Activated effector memory CD4-positive, alpha-beta T cell treated with anti-CD3 and anti-CD28 coated beads, Interleukin-2, amount 50 U/mL, for 16 hours (primary cell): ENCODE measurements around the gene MTURN.
A peak's percentile ranks its signal among the peaks of the same experiment; 100 is the strongest.

Experiments used
- DNase-seq: peaks from one replicate; pipeline ENCODE4 v3.0.0-alpha.2; 2020

MTURN gene

DNA sequence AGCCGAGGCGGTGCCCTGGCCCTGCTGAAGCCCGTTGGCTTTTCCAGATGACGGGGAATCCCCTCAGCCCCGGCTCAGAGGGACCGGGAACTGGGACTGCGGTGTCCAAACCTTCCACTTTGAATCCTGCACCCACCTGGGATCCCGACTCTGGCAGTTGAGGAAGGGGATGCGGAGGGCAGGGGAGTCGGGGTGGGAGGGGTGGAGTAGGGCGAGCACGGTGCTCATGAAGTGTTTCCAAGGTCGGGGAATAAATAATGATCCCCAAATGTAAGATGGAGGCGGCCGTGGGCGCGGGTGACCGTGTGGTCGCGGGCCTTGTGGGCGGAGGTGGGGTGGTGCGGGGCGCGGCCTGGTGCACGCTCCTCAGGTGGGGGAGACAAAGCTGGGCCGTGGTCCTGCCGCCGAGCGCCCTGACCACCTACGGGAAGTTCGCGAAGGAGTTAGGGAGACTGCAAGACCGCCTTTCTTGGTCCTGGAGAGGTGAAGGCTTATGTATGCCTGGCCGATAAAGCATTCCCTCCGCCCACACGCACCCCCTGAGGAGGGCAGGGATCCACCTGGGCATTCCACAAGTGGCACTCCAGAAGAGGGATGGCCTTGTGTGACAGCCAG lies 1.4 kb downstream of the MTURN start:
- no peak for DNase-seq

DNA sequence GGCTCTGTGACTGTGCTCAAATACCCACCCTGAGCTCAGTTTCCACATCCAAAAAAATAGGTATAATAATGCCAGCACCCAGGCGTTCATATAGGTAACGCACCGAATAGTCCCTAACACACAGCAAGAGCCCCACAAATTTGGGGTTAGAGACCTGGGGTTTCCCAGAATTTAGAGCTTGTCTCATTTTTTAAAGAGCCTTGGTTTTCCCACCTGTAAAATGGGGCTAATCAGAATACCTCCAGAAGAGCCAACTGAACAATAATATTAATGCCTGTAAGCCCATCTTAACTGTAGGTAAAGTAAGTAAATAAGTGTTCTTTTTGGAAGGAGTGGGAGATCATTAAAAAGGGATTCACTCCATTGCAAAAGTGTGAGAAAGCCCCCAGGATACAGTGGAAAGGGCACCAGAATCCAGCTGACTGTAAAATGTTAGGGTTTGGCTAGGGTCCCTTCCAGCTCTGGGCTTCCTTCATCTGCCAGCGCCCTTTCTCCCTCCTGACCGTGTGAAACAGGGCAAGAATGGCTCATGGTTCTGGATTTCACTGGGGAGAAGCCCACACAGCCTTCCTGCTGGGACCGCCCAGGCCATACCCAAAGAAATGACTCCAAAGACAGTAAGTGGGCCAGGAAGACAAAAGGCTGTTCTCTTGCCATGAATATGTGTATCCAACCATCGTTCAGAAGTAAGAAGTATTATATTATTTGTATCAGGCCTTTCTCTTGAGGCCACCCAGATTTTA lies 2.1 kb downstream of the MTURN start:
- DNase-seq: no peak

DNA sequence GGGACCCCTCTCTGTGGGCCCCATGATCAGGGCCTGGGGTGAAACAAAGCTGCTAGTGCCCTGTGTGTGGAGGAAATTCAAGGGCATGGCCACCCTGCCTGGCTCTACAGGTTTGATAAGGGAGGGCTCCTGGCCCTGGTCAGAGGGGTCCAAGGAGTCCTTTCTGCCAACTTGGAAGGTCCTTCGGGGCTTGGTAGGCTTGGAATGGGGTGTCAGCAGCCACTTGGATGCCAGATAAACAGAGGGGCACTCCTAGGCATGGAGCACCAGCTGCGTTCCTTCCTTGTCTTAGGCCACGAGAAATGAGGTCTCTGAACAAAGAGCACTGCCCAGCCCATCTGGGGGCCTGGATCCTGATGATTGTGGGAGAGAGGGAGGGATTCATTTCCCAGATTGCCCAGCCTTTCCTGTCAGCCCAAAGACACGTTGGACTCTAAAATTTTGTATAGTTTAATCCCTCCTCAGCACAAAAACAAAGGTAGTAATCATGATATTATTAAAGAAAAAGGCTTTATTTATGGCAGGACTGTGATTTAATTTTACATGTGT lies 5.1 kb downstream of the MTURN start:
- no peak for DNase-seq

DNA sequence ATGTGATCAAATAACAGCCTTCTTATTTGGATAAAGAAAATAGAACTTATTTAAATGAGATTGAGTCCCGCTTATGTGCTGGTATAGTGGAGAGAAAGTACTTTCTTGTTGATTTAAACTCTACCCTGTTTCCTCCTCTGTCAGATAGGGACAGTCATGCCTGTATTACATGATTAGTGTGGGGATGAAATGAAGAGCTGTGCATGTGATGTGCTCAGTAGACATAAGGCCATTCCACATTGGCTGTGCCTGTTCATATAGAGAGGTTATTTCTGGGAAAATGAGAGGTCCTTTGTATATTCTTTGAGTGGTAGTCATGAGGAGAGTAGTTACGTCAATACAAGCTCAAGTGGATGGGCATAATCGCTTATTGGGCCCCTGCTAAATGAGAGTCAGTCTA lies 5.7 kb downstream of the MTURN start:
- no peak for DNase-seq

DNA sequence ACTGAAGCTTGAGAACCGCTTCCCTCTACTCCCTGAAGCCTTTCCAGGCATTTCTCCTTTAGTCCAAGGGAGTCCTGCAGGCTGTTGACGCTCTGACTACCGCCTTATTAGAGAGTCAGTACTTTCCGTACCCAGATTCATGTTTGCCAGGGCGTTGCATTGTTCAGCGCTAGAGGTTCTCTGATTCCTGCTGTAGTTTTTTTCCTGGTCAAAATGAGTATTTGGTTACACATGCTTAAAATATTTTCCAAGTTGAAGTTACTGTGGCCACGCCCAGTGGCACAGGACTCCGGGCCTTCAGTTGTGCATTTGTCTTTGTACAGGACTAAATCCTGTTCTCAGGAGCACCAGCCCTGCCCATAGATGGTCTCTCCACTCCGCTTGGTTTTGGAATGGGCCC lies 7.9 kb downstream of the MTURN start:
- DNase-seq: no peak

DNA sequence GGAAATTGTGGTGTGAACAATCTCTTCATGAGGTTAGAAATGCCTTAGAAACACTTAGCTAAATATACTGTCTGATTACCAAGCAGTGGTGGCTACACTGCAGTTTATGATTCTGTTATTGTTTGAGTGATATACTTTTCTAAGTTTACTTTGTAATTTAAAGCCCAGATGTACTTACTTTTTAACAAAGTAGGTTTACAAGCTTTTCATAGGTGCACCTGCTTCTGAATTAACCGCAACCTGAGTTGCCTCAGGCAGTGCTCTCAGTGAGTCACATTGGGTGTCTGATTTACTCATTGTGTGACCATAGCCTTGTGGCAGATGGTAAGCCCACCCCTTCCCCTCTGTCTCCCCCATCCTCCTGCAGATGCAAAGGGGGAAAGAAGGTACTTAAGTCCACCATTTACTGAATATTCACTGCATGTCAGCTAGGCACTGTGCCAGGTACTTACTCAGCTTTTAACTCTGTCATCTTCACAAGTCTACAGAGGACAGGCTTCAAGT lies 9.0 kb downstream of the MTURN start:
- DNase-seq: no peak

DNA sequence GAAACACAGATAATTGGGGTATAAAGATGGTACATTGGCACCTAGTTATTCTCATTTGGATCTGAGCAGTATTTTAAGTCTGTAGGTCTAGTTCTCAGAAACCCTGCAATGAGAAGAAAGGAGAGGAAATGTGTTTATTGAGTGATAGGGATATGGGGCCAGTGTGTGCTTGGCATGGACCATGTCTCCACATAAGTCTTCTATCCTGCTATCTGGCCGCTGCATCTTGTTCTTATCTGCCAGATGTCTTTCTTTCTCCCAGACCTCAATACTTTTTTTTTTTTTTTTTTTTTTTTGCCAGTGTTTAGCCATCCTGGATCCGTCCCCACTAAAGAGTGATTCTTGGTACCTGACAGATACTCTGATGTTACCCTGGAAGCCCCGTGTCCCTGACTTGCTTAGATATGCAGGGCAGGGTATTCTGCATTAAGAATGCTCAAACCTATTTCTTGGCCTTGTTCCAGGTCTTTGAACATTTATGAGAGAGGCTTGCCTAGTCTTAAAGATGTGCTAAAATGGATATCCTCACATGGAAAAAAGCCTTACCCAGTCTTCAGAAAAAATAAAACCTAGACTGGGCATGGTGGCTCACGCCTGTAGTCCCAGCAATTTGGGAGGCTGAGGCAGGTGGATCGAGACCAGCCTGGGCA lies 10.0 kb downstream of the MTURN start:
- no peak for DNase-seq

DNA sequence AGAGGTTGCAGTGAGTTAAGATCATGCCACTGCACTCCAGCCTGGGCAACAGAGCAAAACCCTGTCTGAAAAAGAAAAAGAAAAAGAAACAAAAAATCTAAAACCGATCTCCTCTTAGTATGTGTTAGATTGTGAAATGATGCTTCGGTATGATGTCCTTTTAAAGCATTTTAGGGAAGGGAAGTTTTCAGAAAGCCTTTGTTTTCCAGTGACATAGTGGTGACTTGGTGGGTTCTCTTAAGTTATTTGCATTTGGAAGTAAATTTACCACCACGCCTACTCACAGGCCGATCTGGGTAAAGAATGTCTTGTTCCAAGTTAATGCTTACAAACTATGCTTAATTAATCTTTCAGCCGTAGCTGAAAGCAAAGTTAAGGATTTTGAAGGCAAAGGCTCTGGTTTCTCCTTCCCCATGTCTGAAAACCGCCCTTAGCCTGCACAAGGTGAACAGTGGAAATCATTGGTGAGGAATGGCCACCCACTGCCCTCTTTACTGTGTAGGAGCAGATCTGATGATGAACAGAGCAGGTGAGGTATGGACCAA lies 10.7 kb downstream of the MTURN start:
- no peak for DNase-seq

DNA sequence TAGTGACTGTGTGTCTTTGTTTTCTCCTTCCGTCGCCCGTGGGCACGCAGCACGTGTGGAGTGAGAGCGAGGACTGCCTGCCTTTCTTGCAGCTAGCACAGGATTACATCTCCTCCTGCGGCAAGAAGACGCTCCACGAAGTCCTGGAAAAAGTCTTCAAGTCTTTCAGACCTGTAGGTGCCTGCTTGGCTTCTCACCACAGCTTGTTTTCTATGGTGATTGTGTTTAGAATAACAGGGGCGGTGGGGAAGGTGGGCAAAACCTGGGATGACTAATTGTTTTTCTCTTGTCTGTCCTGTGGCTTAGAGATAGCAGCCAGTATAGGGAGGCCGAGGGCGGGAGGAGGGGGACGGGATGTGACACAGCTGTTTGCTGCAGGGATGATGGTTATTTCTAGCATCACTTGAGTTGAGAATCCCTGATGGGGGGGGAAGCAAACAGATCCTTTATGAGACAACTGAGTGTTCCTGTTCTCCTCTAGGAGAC lies 11.4 kb downstream of the MTURN start:
- DNase-seq: no peak

DNA sequence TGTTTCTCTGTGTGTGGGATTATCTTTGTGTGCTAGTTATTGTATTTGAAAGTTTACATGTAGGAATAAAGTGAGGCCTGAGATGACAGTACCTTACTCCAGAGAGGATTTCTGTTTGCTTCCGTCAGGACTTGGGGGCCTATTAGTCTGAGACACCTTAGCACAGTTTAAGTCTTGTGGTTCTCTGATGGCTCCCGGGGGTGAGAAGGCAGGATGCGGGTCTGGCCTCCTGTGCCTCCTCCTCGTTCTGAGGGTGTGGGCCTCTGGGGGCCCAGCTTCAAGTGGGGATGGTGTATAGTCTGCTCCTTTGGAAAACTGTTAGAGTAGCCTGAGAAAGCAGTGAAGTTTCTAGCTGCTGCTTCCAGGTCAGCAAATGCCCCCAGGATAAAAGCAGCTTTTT lies 12.4 kb downstream of the MTURN start:
- no peak for DNase-seq

DNA sequence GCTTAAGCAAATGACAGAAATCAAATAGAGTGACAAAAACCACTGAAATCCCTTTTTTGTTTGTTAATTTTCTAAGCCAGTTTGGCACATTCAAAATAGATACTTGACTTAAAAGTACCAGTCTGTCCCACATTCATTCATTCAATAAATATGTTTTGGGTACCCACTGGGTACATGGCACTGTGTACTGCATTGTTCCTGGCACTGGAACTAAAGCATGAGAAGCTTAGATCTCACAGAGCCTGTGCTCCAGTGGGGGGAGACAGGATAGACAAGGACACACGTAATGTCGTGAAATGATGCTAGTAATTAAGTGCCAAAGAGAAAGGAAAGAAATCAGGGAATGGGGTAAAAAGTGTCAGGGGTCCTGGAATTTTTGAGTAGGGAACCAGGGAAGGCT lies 13.0 kb downstream of the MTURN start:
- no peak for DNase-seq

DNA sequence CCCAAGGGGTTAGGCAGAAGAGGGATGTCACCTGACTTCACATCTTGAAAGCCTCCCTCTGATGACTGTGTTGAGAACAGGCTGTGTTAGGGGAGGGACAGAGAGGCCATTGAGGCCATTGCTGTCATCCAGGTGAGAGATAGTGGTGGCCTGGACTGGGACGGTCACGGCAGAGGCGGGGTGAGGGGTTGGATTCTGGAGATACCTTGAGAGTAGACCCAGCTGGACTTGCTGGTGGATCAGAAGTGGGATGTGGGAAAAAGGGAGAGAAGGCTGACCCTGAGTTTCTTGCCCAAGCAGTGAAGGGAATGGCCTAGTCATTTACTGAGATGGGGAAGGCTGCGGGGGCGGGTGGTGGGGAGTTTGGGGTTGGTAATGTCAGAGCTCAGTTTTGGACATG lies 13.6 kb downstream of the MTURN start:
- no peak for DNase-seq

DNA sequence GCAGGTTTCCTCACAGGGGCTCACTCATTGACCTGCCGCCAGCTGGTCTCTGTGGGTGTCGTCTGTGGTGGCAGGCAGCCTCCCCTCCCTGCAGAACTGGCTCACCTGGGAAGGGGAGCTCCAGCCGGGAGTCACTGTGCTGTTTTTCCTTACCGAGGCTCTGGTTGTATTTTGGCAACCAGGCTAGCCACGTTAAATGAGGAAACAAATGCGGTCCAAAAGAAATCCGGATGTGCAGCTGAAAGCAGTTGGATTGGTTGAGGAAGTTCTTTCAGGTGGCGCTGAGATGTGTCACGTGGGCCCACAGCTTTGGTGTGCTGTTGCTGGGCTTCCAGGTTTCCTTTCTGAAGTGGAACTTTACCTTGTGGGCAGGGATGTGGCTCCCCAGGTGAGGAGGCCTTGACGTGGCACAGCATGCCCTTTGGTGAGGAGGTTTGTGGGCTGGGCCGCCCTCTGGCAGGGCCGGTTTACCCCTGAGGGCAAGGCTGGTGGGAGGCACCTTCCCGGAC lies 14.2 kb downstream of the MTURN start:
- peak; percentile 66 for DNase-seq

DNA sequence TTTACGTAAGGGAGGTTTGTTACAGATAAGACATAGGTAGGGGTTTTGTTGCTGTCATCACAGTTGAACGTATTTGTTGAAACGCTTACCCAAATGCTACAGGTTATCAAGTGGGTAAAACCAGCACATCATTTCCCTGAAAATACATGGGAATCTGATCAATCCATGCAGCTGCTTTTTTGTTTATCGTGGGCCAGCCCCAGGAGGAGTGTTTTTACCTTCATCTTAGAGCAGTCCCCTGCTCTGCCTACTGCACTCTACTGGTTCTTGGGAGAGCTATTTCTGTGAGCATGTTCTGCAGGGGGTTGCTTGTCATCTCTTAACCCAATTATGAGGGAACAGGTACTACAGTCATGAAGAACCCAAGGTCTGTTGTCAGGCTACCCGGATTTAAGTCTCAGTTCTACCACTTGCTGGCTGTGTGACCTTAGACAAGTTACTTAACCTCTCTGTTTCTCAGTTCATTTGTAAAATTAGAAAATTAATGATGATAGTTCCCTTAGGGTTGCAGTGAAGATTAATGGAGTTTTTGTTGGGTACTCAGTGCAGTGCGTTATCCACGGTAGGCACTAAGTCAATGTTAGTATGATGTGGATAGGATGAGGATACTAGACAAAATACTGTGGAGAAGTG lies 15.0 kb downstream of the MTURN start:
- DNase-seq: no peak

DNA sequence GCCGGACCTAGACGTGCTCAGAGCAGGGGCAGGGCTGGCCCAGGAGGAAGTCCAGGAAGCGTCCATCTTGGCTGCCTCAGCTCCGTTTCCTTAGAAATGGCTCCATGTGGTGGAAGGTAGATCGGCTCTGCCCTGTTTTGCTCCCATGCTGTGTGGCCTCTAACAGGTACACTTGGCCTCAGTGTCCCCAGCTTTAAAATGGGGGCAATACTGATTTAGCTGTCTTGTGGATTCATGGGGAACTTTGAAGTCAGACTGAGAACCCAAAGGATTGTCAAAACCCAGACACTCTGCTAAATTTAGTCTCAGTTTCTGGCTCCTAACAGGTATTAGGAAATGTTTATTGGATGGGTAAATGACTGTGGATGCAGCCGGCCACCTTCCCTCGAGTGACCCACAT lies 15.9 kb downstream of the MTURN start:
- DNase-seq: no peak

DNA sequence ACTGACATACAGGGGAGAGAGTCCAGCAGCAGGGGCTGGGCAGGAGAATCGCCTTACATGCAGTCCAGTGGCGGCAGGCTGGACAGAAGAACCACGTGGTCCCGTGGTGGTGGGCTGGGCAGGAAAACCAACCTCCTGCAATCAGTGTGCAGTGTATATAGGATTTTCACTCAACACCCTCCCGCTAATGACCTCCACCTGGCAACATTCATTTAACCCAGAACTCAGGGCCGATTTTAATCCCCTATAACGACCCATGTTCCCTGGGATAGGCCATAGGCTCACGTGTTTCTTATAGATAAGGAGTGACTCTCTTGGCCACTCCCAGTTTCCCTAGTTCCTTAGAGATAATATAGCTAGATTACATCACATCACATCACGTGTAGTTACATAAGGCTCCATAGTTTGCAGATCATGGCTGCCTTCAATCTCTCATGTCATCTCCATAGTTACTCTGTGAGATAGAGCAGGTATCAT lies 19.4 kb downstream of the MTURN start:
- DNase-seq: no peak

DNA sequence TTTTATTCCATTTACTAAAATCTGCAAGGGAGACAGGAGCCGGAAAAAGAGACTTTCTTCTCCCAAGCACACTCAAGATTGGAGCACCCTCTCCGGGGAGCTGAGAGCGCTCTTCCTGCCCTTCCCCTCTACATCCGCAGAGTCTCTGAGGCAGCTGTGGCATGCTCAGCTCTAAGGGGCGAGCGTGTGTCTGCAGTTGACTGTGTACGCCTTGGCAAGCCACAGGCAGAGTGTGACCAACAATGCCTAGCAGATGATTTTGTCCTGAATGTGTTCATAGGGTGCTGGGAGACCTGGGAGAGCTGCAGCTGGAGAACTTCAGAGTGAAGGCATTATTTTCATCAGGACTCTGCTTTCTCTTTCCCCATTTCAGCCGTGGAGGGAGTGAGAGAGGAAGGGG lies 20.7 kb downstream of the MTURN start:
- DNase-seq: no peak

DNA sequence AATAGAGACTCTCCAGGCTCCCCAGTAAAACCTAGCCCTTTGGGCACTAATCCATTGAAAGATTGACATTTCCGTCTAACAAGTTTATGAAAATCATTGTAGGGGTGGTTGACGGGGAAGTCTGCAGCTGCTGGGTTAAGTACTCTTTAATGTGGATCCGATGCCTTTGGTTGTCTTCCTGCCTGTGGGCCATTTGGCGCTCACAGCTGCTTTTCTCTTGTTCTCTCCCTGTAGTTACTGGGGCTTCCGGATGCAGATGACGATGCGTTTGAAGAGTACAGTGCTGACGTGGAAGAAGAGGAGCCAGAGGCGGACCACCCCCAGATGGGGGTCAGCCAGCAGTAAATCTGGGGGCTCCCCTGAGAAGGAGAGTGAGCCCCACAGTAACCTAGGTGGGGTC lies 22.4 kb downstream of the MTURN start:
- no peak for DNase-seq

DNA sequence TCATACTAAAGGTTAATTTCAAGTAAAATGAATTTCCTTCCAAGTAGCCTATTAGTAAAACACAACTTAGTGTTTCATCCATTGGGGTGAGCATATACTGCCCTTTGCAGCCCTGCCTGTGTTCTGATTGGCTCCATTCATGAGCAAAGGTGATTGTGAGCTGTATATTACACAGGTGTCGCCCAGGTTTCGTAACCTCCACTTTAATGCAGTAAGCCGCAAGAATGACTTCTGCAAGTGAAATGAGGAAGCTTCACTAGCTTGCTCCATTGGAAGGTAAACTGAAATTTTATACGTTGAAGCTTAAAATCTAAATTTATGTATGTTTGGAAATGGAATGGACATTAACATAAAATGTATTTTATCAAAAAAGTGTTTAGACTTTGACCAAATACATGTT lies 24.4 kb downstream of the MTURN start:
- DNase-seq: no peak

DNA sequence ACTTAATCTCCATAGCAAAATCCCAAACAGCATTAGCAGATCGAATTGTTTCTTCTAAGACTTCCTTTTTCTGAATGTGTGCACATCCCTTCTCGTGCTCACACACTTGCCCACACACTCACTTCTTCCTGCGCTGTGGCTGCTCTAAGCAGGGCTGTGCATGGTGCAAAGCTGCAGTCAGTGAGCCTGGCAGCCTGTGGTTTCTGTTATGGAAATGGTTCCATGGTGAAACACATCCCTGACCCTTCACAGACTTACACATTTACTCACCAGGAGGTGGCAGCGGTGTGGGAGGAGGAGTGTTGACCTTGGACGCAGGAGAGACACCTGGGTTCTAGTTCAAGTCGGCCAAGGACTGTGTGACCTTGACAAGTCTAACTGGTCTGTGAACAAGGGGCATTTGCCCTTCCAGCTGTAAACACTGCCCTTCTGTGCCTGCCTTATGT lies 24.9 kb downstream of the MTURN start:
- DNase-seq: no peak

DNA sequence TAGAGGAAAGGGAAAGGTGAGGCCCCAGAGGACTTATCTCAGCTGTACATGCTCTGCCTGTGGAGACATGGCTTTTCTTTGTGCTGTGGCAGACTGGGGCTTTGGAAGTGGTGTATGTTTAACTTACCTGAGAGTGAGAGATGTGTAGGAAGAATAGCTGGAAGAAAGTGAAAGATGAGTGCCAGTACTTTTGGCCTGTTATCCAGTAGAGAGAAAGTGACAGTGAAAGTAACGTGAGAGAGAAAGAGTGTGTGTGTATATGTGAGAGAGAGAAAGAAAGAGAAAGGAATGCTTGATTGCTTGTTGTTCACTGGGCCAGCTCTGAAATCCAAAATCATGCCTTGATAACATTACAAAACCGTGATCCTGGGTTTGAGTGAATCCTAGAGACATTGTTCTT lies 25.5 kb downstream of the MTURN start:
- DNase-seq: no peak

DNA sequence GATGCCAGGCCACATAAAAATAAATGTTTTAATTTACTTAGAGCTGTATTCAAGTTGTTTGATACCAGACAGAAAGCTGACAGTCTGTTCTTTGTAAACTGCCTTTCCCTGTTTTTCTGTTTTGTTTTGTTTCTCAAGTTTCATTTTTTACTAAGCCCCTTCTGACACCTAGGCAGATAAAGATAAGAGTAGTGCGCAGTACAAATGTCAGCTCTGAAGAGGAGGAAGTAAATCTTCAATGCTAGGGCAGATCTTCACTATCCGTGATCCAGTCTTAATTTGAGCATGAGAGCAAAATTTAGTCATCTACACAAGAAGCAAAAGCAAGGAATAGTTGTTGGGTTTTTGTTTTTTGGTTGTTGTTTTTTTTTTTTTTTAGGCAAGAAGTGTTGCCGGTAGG lies 27.3 kb downstream of the MTURN start:
- no peak for DNase-seq
